ENCODE results near the gene TBC1D22B.
"Not testable (repeated sequence)": the region's sequence is repeated elsewhere in the genome, so short reads cannot be mapped to it uniquely, and the experiment has no call there.

Gene TBC1D22B

DNA sequence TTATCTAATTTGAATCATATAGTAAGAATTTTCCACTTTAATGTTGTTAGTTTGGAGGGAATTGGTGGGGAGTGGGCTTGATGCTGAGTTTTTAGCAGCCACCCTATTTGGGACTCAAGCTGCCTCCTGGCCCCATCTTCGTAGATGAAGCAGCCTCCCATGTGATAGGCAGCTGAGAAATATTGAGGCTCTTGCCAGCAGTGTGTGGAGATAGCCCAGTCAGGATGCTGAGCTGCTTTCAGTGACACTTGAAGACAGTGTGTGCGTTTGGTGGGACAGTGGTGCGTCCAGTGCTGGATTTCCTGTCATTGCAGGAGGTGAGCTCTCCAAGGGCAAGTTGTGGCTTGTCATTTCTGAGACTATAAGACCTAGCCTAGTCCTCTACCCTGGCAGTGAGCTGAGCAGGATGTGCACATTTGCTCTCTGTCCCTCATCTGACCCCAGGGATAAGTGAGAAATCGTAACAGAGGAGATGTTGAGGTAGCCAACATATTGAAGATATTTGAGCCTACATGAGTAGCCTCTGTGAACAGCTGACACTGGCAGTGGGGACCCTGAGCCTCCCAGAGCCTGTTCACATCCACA is 48.4 kb downstream of the TBC1D22B start:
- no peak for DNase-seq

DNA sequence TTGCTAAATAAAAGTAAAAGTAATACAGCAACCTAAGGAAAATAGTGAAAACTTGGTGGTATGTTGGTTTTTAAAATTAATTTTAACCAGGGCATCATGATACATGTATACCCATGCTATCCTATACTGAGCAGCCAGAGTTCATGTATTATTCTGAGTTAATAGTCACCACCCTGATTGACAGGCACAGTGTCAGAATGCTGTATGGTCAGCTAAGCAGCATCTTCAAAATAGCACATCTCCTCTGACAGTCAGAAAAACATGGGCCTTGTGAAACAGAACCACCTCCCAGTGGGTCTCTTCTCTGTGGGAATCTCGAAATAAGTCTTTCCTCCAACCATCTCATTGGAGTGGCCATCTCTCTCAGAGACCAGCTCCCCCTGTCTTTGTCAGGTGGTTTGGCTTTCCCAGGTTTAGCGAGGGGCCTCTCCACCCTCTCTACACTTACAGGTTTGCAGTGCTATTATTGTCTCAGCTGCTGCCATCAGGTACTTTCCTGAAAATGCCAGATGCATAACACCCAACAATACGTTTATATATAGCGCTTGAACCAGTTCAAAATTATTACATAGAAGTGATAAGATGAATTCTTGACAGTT is 49.2 kb downstream of the TBC1D22B start:
- DNase-seq, result no peak

DNA sequence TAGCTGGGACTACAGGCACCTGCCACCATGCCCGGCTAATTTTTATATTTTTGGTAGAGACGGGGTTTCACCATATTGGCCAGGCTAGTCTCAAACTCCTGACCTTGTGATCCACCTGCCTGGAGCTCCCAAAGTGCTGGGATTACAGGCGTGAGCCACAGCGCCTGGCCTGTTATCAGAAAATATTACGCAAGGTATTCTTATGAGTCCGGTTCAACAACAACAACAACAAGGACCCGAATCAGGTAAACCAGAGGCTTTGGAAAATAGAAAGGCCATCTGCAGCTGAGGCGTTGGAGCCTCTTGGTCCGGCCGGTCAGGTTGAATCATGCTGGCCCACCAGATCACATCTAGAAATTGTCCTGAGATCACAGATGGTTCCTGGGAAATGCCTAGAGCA is 49.9 kb downstream of the TBC1D22B start:
- not testable (repeated sequence) for DNase-seq

DNA sequence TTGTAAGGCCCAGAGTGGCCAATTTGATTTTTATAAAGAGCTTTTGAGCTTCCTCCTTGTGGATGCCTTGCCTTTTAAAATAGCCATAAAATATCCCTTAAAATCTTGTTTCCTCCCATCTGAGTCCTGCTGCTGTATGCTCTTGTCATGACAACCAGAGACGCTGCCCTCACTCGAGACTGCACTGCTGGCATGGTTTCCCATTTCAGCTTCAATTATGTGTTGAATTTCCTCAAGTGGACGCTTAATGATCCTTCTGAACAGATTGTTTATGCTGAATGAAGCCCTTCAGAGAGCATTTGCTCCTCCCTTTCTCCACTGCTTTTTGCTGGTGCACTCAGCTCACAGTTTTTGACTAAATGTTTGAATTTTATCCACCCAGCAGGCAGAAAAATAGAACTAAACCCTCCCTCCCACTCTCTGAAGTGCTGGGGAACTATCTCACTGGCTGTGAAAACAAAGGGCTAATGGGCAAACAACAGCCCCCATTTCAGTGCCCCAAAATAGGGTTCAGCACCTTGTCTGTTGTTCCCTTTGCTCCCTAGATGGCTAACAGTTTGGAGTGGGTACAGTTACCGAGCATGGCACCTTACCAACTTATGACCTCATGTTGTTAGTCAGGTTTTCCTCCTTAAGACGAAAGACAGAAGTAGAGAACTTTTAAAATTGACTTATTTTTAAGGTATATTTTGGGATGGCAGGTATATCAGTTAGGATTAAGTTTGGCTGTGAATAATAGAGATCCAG is 50.7 kb downstream of the TBC1D22B start:
- DNase-seq, result peak; percentile 91

DNA sequence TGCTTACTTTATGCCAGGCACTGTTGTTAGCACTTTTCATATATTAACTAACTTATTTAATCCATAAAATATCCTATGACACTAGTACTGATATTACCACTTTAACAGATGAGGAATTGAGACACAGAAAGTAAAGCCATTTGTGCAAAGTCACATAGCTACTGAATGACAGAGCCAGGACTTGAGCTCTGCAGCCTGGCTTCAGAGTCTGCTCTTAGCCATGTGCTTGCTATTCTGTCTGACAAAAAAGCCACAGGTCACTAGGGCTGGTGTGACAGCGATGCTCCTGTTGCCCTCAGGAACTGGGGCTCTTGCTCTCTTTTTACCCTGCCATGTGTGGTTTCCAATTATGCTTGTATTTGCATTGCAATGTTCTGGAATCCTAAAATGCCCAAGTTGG is 51.5 kb downstream of the TBC1D22B start:
- DNase-seq, result no peak

DNA sequence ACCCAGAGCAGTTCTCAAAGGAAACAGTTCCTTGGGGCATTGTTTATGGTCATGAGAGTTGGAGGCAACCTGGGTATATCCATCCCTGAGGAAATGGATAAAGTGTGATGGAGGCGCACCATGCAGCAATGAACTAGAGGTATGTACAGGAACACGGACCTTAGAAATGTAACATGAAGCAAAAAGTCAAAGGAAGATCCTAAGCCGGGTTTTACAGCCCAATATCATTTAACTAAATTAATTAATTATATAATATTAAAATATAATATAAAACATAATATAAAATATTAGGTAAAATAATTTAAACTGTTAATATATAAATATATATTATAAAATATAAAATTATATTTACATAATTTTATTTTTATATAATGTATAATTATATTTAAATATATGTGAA is 52.1 kb downstream of the TBC1D22B start:
- no peak for DNase-seq

DNA sequence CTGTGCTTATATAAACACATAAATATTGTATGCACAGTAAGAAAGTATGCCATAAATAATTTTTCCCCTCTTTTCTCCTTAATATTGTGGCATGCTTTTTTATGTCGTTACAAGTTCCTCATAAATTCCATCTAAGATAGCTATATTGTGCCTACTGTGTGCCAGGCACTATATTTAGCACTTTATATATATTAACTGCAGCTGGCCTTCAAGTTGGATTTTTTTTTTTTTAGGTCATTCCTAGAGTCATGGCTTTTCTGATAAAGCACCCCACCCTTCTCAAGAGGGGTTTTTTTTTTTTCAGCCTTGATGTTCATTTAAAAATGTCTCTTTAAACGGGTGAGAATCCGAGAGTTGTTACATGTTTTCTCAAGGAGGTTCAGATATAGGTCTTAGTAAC is 53.4 kb downstream of the TBC1D22B start:
- no peak for DNase-seq

DNA sequence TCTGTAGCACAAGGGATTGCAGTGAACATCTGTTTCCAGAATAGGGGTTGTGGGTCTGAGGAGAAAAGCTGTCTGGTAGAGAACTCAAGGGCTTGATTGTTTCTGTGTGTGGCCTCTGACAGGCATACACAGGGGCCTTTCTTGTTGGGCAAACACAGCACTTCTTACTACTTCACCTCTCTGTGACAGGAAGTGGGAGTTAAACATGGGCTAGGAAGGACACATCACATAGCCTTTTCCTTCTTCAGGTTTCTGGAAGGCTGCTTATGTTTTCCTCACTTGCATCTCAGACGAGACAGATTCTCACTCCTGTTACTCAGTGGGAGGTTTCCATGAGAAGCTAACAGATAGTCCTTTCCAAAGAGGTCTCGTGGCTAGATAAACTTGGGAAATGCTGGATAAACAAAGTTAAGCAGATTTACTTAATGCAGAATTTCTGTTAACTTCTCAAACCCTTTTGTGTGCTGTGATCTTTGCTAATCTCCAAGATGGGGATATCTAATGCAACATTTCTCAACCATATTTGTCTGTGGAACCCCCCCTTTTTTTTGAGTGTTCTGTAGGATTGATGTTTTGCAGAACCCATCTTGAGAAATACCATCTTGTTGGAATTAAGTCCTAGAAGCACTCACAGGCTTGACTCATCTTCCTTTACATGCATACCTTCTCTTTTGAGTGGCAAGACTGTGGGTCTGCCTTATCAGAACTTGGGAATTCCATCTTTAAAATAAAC is 54.3 kb downstream of the TBC1D22B start:
- no peak for DNase-seq

DNA sequence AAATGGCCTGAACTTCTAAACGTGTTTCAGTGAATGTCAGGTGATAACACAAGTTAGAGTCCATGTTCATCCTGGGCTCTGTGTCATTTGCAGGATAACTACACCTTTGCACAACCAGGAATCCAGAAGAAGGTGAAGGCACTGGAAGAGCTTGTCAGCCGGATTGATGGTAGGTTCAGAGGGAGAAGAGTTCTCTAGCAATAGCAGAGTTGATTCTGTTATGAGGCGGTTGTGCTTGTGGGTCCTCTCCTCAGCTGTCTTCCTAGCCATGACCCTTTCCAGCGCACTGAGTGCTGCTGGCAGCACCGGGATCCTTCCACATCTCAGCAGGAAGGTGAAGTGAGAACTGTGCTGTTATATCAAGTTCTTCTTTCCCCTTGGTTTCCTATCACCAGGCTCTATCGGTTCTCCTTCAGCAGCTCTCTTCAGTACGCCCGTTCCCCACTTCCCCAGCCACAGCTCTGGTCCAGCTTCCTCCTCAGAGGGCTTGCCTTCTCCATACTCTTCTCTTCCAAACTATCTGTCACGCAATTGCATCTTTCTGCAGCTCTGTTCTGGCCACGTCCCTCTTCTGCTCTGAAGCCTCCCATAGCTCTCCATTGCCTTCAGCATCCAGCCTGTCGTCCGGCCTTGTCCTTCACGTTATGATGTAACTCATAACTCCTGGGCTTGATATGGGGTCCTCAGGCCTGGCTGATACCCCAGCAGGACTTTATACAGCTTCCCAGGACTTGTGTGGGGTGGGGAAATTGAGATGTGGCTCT is 56.3 kb downstream of the TBC1D22B start:
- DNase-seq, result no peak

DNA sequence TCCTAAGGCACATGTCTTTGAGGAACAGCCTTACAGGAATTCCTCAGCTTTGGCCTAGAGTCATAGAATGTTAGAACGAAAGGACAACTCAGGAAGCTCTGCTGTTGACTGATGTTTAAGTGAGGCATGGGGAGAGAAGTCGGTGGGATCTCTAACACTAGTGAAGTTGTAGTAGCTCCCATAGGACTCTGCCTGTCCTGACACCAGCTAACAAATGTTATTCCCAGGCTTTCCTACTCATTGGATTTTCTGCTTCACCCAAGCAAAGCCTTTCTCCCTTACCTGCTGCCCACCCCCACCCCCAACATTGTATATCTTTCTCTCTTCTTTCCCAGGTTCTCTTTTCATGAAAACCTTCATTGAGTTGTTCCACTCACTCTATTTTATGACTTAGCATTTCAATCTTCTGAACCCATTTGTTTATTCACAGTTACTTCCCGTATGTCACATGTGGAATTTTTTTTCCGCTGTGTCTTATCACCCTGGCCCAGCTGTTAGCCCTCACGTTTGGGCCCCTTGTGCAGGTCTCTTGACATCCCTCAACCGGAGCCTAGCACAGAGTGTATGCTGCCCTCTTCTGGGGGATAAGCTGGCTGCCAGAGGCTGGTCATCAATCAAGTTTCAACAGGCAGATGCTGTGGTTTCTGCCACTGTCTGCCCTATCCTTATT is 57.0 kb downstream of the TBC1D22B start:
- peak; percentile 28 for DNase-seq

DNA sequence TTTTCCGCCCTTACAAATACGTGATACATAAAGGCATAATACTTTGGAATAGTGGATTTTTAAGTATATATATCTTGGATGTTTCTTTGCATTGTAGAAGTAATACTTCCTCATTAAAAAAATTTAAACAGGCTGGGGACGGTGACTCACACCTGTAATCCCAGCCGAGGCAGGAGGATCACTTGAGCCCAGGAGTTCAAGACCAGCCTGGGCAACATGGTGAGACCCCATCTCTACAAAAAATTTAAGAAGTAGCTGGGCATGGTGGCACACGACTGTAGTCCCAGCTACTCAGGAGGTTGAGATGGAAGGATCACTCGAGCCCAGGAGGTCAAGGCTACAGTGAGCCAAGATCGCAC is 57.6 kb downstream of the TBC1D22B start:
- DNase-seq, result no peak

DNA sequence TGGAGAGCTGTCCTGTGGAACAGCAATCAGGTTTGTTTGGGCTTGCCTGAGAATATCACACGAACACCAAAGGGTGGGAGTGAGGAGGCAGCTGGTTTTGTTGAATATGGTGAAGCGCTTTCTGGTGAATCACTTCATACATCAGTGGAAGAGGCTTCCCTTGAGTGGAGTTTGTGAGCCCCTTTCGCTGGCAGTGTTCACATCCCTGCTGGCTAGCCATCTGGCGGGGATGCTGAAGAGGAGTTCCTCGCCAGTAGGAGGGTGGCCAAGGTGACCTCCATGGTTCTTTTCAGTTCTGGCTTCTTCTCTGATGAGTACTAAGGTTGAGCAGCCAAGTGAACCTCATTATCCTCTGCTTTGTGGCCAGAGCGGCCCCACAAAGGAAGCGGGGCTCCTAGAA is 58.5 kb downstream of the TBC1D22B start:
- peak; percentile 39 for DNase-seq

DNA sequence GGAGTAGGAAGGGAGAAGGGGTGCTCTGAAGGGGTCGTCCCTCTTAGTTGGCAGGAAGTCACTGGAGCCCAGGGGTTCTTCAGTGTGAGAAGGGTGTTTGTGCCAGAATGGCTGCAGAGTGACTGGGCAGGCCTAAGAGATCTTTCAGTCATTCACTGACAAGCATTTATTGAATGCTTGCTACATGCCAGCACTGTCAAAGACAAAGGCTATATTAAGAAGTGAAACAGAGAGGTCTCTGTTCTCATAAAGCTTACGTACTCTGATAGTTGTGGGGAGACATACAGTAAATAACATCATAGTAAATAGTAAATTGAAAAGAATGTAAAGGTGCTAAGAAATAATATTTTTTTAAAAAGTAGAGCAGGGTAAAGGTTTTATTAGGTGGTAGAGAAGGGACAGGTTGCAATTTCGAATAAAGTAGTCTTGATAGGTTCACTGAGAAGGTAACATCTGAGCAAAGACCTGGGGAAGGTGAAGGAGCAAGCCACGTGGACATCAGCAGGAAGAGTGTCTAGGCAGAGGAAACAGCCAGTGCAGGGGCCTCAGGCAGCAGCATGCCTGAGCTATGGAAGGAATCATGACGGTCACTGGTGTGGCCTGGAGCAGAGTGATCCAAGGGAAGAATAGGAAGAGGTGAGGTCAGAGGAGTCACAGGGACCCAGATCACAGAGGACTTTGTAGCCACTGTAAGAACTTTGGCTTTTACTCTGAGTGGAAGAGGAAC is 59.9 kb downstream of the TBC1D22B start:
- DNase-seq, result no peak

DNA sequence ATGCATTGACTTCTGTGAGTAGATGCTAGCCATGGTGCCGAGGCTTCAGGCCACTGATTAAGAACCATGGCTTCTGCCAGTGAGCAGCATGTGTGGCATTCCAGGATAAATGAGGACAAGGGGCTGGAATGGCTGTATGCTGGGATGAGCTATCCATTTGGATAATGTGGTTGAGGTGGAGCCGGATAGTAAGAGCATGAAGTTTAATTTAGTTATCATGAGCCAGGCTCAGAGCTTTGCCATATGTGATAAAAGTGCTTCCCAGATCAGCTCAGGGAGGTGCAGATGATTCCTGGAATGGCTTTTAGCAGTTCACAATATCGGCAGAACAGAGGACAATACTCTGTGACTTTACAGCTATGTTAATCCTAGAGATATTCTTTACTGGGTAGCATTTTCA is 61.6 kb downstream of the TBC1D22B start:
- DNase-seq, result no peak

DNA sequence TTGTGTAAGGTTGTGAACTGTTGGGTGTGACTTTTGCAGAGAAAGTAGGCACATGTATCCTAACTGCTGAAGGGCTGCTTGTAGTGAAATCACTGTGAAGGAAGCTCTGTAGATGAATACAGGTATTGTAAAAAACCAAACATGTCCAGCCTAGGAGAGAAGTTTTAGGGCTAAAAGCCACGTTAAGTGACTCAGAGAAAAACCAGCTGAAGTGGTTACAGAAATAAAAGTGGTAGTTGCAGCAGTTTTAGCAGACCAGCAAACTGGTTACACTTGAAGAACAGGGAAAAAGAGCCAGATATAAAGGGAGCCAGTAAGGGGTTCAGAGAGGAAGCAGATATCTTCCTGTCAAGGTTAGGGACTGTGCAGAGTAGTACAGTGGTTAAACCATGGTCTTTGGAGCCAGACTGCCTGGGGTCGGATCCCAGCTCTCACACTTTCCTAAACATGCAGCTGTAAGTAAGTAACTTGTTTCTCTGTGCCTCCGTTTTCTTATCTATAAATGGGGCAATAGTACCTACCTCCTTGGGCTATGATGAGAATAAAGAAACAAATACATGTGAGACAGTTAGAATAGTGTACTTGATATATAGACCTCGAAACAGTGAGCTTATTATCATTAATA is 62.4 kb downstream of the TBC1D22B start:
- DNase-seq, result no peak

DNA sequence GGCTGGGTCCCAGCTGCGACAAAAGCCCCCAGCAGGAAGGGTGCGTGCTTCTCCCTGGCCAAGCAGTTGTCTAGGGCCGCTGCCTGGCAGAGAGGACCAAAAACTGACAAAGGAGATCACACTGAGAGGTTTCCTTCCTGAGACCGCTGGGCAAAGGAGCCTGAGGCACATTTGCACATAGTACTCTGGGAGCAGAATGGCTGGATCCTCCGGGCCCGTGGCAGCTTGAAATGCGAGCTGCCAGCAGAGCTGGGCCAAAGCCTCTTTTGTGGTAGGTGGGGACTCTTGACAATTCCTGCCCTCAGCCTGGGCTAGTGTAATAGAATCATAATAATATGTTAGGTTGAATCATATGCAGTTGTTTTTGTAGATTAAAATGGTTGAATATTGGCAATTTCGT is 63.1 kb downstream of the TBC1D22B start:
- no peak for DNase-seq

DNA sequence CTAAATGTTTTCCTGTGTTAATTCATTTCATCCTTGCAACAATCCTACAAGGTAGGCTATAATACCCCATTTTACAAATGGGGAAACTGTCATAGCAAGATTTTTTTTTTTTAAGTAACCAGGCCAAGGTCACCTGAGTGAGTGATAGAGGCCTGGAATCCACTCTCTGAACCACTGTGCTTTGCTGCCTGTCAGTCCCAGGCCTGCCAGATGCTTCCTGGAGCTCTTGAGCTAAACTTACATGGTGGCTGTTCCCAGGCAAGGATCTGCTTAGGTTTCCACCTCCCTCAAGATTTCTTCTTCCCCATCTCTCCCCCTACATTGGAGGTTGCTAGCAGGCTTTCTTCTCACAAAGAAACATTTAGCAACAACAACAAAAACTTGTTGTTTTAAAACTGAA is 63.5 kb downstream of the TBC1D22B start:
- DNase-seq, result no peak

DNA sequence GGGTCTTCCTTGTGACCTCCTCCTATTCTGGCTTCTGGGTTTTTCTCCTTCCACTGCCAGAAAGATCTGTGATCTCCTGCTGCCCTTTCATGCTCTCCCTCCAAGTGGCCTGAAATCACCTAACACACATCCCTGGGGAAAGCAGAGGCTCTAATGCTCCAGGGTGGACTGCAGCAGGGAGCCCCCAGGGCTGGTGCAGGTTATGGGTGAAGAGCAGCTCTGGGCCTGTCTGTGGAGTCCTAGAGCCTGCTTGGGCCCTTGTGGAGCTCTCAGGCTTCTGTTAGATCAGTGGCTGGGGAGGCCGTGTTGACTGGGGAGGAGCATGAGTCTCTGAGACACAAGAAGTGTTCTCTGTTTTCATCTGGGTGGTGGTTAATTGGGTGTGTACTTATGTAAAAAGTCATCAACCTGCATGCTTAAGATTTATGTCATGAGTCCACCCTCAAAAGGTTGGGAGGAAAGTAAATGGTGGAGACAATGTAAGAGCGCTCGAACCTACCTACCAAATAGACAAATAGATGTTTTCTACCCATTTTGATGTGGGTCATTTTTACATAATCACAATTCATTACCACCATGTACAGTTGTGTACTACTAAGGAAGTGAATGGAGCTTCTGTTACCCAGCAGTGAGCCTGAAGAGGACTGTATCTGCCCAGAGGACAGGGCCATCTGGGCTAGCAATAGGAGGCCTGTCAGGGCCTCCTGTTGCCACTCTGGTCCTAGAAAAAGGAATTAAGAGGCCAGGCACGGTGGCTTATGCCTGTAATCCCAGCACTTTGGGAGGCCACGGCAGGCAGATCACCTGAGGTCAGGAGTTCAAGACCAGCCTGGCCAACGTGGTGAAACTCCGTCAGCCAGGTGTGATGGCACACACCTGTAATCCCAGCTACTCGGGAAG is 64.2 kb downstream of the TBC1D22B start:
- DNase-seq, result no peak

DNA sequence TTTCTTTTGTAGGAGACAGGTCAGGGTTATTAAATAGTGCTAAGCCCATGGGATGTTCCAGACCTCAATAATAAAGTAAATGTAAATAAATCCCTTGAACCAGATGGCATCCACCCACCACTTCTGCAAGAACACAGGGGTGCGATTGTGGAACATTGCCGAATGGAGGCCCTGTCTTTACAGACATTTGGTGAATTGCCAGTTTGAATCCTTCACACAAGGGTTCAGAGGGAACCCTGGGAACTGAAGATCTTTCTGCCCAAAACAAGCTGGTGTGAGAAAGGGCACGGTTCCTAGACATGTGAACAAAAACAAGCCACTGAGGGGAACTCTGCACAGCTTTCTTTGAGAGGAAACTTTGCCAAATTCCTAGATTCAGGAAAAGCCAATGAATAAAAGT is 66.0 kb downstream of the TBC1D22B start:
- peak; percentile 76 for DNase-seq
